Endothelial cell of umbilical vein (primary cell): Measurements from ENCODE around the gene ST6GALNAC3. TPM values are rescaled to one million over a fixed set of nuclear protein-coding genes. Genes with fewer than 3 reads are reported as not detected.

ENCODE experiments used
- BruUV-seq: library from RNA; stranded (reverse); fragments of 400-500 nt; replicated peaks from 2 replicates; lab custom pipeline; 2021; lab: Mats Ljungman, UMichigan
- CTCF ChIA-PET: fragments of 300-600, 350-600 bp; sonication (Branson Sonifier 250); formaldehyde crosslinking; loops from one replicate; lab custom pipeline; 2021; ENCODE audit warnings: antibody characterized with exemption, inconsistent platforms; lab: Charles Lee
- POLR2A ChIA-PET: fragments of 300-600, 350-600 bp; sonication (Branson Sonifier 250); formaldehyde crosslinking; loops from one replicate; lab custom pipeline; 2021; ENCODE audit warnings: antibody characterized with exemption, inconsistent platforms; lab: Charles Lee
- DNase-seq: peaks from one replicate; pipeline ENCODE4 v3.0.0-alpha.2; 2011; ENCODE audit warnings: low read depth, low spot score
- FAIRE-seq: peaks from 2 replicates; lab custom pipeline; 2011; peaks lifted over from hg19 to GRCh38; lab: Jason Lieb, UNC
- H2AFZ ChIP-seq: 2 replicates; pipeline ENCODE4 v1.6.0; 2012; ENCODE audit warnings: low read depth, low read length, control low read depth, inconsistent platforms
- H3K27ac ChIP-seq: 2 replicates; pipeline ENCODE4 v1.5.1; 2011; ENCODE audit warnings: low read depth, mild to moderate bottlenecking, control low read depth, low read length, moderate library complexity; ENCODE audit not compliant: insufficient read depth
- H3K27me3 ChIP-seq, 2 experiments: 2 replicates each; pipeline versions ENCODE4 v1.6.0 to v1.6.1; 2011; ENCODE audit warnings: low read length in 2 of 2, mixed read lengths in 1 of 2; ENCODE audit not compliant: control insufficient read depth in 2 of 2, insufficient read depth in 2 of 2
- H3K36me3 ChIP-seq, 2 experiments: 2 replicates in 1 of 2; 3 replicates in 1 of 2; pipeline ENCODE4 v1.5.1; 2011; ENCODE audit warnings: low read length in 2 of 2, mild to moderate bottlenecking in 1 of 2, moderate library complexity in 1 of 2; ENCODE audit not compliant: control insufficient read depth in 2 of 2, insufficient read depth in 2 of 2; ENCODE audit errors: extremely low read depth in 1 of 2
- H3K4me1 ChIP-seq: 3 replicates; pipeline ENCODE4 v1.5.1; 2011; ENCODE audit warnings: mild to moderate bottlenecking, low read length; ENCODE audit not compliant: control insufficient read depth, insufficient read depth; ENCODE audit errors: extremely low read depth
- H3K4me2 ChIP-seq: 2 replicates; pipeline ENCODE4 v1.6.1; 2011; ENCODE audit warnings: low read length, control low read depth, mixed read lengths; ENCODE audit not compliant: insufficient read depth
- H3K4me3 ChIP-seq, 3 experiments: fragments of 200-600 bp in 1 of 3; sonication (generic), shearing (Covaris generic) in 1 of 3; replicated peaks in 1 of 3; 2 replicates each; pipeline ENCODE4 v1.5.1; 2011 to 2016; ENCODE audit warnings: control low read depth in 3 of 3, low read length in 3 of 3, mild to moderate bottlenecking in 2 of 3, inconsistent platforms in 1 of 3, low read depth in 1 of 3, moderate library complexity in 1 of 3; ENCODE audit not compliant: insufficient read depth in 1 of 3
- H3K79me2 ChIP-seq: 2 replicates; pipeline ENCODE4 v1.6.0; 2012; ENCODE audit warnings: low read length, inconsistent platforms; ENCODE audit not compliant: control insufficient read depth, insufficient read depth
- H3K9ac ChIP-seq: replicated peaks from 2 replicates; pipeline ENCODE3; 2011; ENCODE audit warnings: low read length, control low read depth; ENCODE audit not compliant: insufficient read depth; ENCODE audit errors: extremely low read depth
- H3K9me1 ChIP-seq: replicated peaks from 3 replicates; pipeline ENCODE4 v1.6.0; 2011; ENCODE audit warnings: mild to moderate bottlenecking, low read length; ENCODE audit not compliant: control insufficient read depth, insufficient read depth; ENCODE audit errors: extremely low read depth
- H3K9me3 ChIP-seq: replicated peaks from 2 replicates; pipeline ENCODE4 v1.5.1; 2012; ENCODE audit warnings: low read length, inconsistent platforms; ENCODE audit not compliant: control insufficient read depth, insufficient read depth
- H4K20me1 ChIP-seq: replicated peaks from 2 replicates; pipeline ENCODE3; 2011; ENCODE audit warnings: mild to moderate bottlenecking, low read length; ENCODE audit not compliant: control insufficient read depth, insufficient read depth; ENCODE audit errors: extremely low read depth
- EZH2 ChIP-seq: IDR thresholded peaks from 2 replicates; pipeline ENCODE4 v1.6.1; 2012; ENCODE audit warnings: borderline replicate concordance, low read depth, mild to moderate bottlenecking, moderate library complexity, low read length, inconsistent platforms; ENCODE audit not compliant: severe bottlenecking
- FOS ChIP-seq: IDR thresholded peaks from 2 replicates; pipeline ENCODE4 v1.6.1; 2011; ENCODE audit warnings: mild to moderate bottlenecking, low read length, moderate library complexity, borderline replicate concordance; ENCODE audit not compliant: insufficient read depth
- GATA2 ChIP-seq: IDR thresholded peaks from 2 replicates; pipeline ENCODE4 v1.7.0; 2011; ENCODE audit warnings: low read depth, mild to moderate bottlenecking, moderate library complexity, mixed read lengths, low read length; ENCODE audit not compliant: insufficient read length, insufficient read depth
- JUN ChIP-seq: IDR thresholded peaks from 2 replicates; pipeline ENCODE4 v1.6.1; 2011; ENCODE audit warnings: borderline replicate concordance, low read depth; ENCODE audit not compliant: insufficient read length, insufficient read depth
- MYC ChIP-seq: IDR thresholded peaks from one replicate; pipeline ENCODE4 v1.6.1; 2011; ENCODE audit warnings: mild to moderate bottlenecking, low read depth, low read length
- POLR2A ChIP-seq: IDR thresholded peaks from 2 replicates; pipeline ENCODE4 v1.6.1; 2012; ENCODE audit warnings: low read depth, mild to moderate bottlenecking, control low read depth, low read length
- POLR2AphosphoS5 ChIP-seq: IDR thresholded peaks from 2 replicates; pipeline ENCODE4 v1.6.1; 2012; ENCODE audit warnings: low read depth, mild to moderate bottlenecking, control low read depth, low read length, moderate library complexity; ENCODE audit not compliant: insufficient read depth
- dilution Hi-C: fragments of 300-500 bp; cut with MboI; formaldehyde crosslinking; loops from one replicate; pipeline ENCODE4 v1.15.0; 2019; ENCODE audit warnings: low sequenced_read_pairs; ENCODE audit not compliant: extremely low pct_ligation_motif_present
- intact Hi-C: fragments of 100-400 bp; cut with micrococcal nuclease; formaldehyde crosslinking; loops from one replicate; pipeline ENCODE4 v1.10.0; 2022
- polyA plus RNA-seq, 4 experiments: library from polyadenylated mRNA; depleted of rRNA in 3 of 4; stranded (reverse) in 3 of 4; unstranded in 1 of 4; fragments of >200 nt; gene quantifications; 2 replicates each; pipeline versions ENCODE4 v1.2.1 to v1.2.3, GENCODE V29; 2011 to 2012; ENCODE audit warnings: missing spikeins in 1 of 4
- total RNA-seq: library from RNA; stranded (reverse); gene quantifications from 2 replicates; pipeline ENCODE4 v1.2.3, GENCODE V29; 2021
- TF ChIP-seq, protein P1 (sequence below): IDR thresholded peaks from 2 replicates; pipeline ENCODE4 v1.6.1; 2011; ENCODE audit not compliant: insufficient read depth, insufficient read length
- TF ChIP-seq, protein P2 (sequence below), 2 donors: IDR thresholded peaks; 1 replicate in 1 of 2; 2 replicates in 1 of 2; pipeline ENCODE4 v1.5.1; 2011; ENCODE audit warnings: low read length in 2 of 2, mild to moderate bottlenecking in 2 of 2, moderate library complexity in 2 of 2, control low read depth in 1 of 2, inconsistent platforms in 1 of 2, low read depth in 1 of 2; ENCODE audit not compliant: insufficient read depth in 1 of 2; ENCODE audit errors: extremely low read depth in 1 of 2

Gene ST6GALNAC3
- total and polyA plus RNA-seq, 2 donors (not counting 3 experiments of a cell fraction or from before 2014, with no cell fraction given), result 7.6 to 48.3 TPM

DNA sequence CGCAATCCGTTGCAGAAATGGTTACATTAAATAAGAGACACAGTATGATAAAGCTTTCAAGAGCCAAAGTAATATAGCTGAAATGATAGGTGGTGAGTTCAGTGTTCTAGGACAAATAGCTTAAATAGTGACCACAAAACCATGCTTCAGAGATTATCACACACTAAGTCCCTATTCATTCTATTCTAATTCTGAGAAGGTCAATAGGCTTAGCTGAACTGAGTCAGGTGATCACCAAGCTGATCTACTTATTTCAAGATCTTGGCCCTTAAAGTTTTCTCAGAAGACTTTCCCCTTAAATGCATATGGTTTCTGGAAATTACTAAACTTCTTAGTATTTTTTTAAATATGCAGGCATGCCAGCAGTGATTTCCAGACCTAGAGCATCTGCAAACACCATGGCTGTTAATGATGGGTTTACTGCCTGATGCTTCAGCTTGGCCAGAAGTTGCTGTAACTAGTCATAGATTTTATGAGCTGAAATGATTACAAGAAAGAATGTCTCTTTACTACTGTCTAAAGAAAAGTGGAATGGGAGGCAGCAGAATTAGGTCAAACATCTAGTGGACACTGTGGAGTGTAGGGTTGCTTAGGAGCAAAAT lies 242.9 kb downstream of the ST6GALNAC3 start:
- ChIA-PET CTCF (interaction anchor here (1.0 to 1.4 kb wide), 3 partner anchors 9 to 163 kb away, joined by 3 to 5 read pairs (median 4); no protein-coding TSS in a partner anchor), POLR2A (no interaction called here)
- Histone ChIP-seq H3K36me3 (no peaks in the 10 kb centered on the region), H3K79me2 (no peaks in the 10 kb centered on the region), H3K4me3 (no peak overlapping the region), H3K9me1 (no peaks in the 10 kb centered on the region), H3K4me2 (no peak overlapping the region), H3K27me3 (no peaks in the 10 kb centered on the region), H3K27ac (no peak overlapping the region), H4K20me1 (no peaks in the 10 kb centered on the region), H3K9me3 (no peaks in the 10 kb centered on the region), H3K9ac (no peak overlapping the region), H2AFZ (no peak overlapping the region), H3K4me1 (no peaks in the 10 kb centered on the region)
- intact Hi-C loops (no loop called here), dilution Hi-C loops (no loop called here)
- DNase-seq (no peak), FAIRE-seq (no peak)
- TF ChIP-seq, protein P1, sequence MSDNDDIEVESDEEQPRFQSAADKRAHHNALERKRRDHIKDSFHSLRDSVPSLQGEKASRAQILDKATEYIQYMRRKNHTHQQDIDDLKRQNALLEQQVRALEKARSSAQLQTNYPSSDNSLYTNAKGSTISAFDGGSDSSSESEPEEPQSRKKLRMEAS, result no peak
- TF ChIP-seq GATA2 (no peak), FOS (no peak), MYC (no peak), POLR2A (no peak), EZH2 (no peak), JUN (no peak), POLR2AphosphoS5 (no peak)
- TF ChIP-seq, protein P2, sequence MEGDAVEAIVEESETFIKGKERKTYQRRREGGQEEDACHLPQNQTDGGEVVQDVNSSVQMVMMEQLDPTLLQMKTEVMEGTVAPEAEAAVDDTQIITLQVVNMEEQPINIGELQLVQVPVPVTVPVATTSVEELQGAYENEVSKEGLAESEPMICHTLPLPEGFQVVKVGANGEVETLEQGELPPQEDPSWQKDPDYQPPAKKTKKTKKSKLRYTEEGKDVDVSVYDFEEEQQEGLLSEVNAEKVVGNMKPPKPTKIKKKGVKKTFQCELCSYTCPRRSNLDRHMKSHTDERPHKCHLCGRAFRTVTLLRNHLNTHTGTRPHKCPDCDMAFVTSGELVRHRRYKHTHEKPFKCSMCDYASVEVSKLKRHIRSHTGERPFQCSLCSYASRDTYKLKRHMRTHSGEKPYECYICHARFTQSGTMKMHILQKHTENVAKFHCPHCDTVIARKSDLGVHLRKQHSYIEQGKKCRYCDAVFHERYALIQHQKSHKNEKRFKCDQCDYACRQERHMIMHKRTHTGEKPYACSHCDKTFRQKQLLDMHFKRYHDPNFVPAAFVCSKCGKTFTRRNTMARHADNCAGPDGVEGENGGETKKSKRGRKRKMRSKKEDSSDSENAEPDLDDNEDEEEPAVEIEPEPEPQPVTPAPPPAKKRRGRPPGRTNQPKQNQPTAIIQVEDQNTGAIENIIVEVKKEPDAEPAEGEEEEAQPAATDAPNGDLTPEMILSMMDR (IDR thresholded peaks at IDR 0.05; ENCODE audit: extremely low read depth in 1 of 2, insufficient read depth in 1 of 2, low read depth in 1 of 2, low read length in 2 of 2), result no peak
- no TSS peak for BruUV-seq
